HL-60/S4 treated with retinoic acid at 250 ng/mL for 4 days and 3 days (cell line): Measurements from ENCODE around the gene MYLK.

Experiments used
- in situ Hi-C: fragments of 300-500 bp; cut with MboI; formaldehyde crosslinking; loops from 2 replicates; pipeline ENCODE4 v1.7.0; 2022; ENCODE audit warnings: low sequenced_read_pairs

MYLK gene

GRCh38 chr3:123795471-123796251 is 88.5 kb downstream of the MYLK start:
- in situ Hi-C loops, result no loop called here

- in situ Hi-C loops, result no loop called here
Measured at GRCh38 chr3:123793425-123793824, 90.7 kb downstream of the MYLK start.

- in situ Hi-C loops, result no loop called here
Measured at GRCh38 chr3:123792473-123793201, 91.5 kb downstream of the MYLK start.

- in situ Hi-C loops, result no loop called here
Measured at GRCh38 chr3:123791898-123792297, 92.2 kb downstream of the MYLK start.

GRCh38 chr3:123791417-123791816 is 92.7 kb downstream of the MYLK start:
- in situ Hi-C loops, result no loop called here

GRCh38 chr3:123791073-123791370 is 93.1 kb downstream of the MYLK start:
- in situ Hi-C loops, result no loop called here

- in situ Hi-C loops, result no loop called here
Measured at GRCh38 chr3:123790254-123791072, 93.7 kb downstream of the MYLK start.

GRCh38 chr3:123789760-123790159 is 94.4 kb downstream of the MYLK start:
- in situ Hi-C loops, result no loop called here

GRCh38 chr3:123789160-123789559 is 95.0 kb downstream of the MYLK start:
- in situ Hi-C loops, result no loop called here

- in situ Hi-C loops, result no loop called here
Measured at GRCh38 chr3:123788710-123789109, 95.4 kb downstream of the MYLK start.

- in situ Hi-C loops, result no loop called here
Measured at GRCh38 chr3:123787133-123787532, 97.0 kb downstream of the MYLK start.

- in situ Hi-C loops, result no loop called here
Measured at GRCh38 chr3:123785602-123786001, 98.5 kb downstream of the MYLK start.

GRCh38 chr3:123783811-123784210 is 100.3 kb downstream of the MYLK start:
- in situ Hi-C loops, result no loop called here

GRCh38 chr3:123783050-123783689 is 101.0 kb downstream of the MYLK start:
- in situ Hi-C loops, result no loop called here

- in situ Hi-C loops, result no loop called here
Measured at GRCh38 chr3:123782488-123782887, 101.6 kb downstream of the MYLK start.

GRCh38 chr3:123781571-123782275 is 102.4 kb downstream of the MYLK start:
- in situ Hi-C loops, result no loop called here

- in situ Hi-C loops, result no loop called here
Measured at GRCh38 chr3:123781138-123781537, 103.0 kb downstream of the MYLK start.

GRCh38 chr3:123780656-123781055 is 103.5 kb downstream of the MYLK start:
- in situ Hi-C loops, result no loop called here

GRCh38 chr3:123779655-123780231 is 104.4 kb downstream of the MYLK start:
- in situ Hi-C loops, result no loop called here

- in situ Hi-C loops, result no loop called here
Measured at GRCh38 chr3:123778991-123779622, 105.0 kb downstream of the MYLK start.
